Measurements from ENCODE around the gene PKD2.

DNA sequence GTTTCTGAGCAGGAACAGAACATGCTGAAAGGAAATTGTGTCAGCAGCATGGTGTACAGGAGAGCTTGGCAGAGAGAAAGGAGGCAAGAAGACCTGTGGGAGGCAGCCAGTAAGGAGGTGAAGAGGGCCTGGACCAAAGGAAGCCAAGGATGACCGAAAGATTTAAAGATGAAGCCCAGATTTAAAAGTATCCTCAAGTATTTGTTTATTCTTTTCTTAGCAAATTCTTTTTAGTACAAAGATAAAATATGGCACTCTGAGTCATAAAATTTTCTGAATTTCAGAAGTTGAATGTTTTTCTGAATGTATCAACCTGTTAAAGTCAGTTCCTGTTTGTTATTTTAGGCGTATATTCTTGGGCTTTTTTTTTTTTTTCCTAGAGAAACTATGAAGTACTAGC, 3.5 kb downstream of the PKD2 start:
- no peak for TF ChIP-seq POLR2A (IDR thresholded peaks at IDR 0.05)
- TF ChIP-seq, protein P1, sequence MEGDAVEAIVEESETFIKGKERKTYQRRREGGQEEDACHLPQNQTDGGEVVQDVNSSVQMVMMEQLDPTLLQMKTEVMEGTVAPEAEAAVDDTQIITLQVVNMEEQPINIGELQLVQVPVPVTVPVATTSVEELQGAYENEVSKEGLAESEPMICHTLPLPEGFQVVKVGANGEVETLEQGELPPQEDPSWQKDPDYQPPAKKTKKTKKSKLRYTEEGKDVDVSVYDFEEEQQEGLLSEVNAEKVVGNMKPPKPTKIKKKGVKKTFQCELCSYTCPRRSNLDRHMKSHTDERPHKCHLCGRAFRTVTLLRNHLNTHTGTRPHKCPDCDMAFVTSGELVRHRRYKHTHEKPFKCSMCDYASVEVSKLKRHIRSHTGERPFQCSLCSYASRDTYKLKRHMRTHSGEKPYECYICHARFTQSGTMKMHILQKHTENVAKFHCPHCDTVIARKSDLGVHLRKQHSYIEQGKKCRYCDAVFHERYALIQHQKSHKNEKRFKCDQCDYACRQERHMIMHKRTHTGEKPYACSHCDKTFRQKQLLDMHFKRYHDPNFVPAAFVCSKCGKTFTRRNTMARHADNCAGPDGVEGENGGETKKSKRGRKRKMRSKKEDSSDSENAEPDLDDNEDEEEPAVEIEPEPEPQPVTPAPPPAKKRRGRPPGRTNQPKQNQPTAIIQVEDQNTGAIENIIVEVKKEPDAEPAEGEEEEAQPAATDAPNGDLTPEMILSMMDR (IDR thresholded peaks at IDR 0.05): no peak
- no peak for TF ChIP-seq POLR2AphosphoS5 (IDR thresholded peaks at IDR 0.05)
